ENCODE measurements around the gene METTL15.
"Not testable (repeated sequence)": the region's sequence is repeated elsewhere in the genome, so short reads cannot be mapped to it uniquely, and the experiment has no call there.

Gene METTL15

GRCh38 chr11:28223577-28223976 lies 115.4 kb downstream of the METTL15 start:
- DNase-seq, result no peak

GRCh38 chr11:28223994-28224393 lies 115.8 kb downstream of the METTL15 start:
- DNase-seq, result no peak

DNA sequence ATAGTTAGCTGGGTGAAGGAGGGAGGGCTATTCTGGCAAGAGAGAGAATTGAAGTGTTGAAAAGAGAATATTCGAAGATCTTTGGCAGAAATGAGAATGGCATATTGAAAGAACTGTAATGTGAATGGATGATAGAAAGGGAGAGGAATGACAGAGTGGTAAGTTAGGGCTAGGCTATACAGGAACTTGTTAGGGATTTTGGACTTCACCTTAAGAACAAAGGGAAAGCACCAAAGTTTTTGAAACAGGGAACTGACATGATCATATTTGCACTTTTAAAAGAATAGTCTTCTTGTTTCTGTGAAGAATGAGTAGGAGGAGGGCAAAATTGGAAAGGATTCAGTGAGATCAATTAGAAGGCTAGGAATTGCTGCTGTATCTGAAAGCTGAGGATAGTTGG lies 119.3 kb downstream of the METTL15 start:
- no peak for DNase-seq

DNA sequence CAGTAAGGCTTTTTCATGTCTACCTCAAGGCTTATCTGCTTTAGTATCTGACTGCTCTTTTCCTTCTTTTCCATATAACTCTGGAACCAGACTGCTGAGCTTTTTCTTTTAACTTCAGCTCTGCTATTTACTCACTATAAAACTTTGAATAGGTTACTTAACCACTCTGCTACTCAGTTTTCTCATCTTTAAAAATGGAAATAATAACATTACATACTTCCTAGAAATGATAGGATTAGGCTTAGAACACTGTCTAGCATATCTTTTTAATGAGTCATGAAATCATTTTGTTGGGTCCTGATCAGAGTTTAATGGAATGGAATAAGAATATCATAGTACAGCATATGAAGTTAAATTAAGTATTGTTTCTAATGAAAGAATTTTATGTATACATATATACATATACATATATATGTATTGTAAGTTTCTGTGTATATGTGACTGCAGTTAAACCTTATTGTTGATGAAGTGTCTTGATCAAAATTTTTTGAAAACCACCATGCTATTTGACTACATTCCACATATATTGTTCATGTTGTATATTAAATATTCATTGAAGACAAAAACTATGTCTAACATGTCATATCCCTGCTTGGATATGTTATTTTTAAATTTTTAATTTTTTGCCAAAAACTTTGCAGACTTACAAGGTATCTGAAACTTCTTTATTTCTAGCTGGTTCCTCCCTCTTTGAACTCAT lies 120.2 kb downstream of the METTL15 start:
- peak; percentile 90 for DNase-seq

DNA sequence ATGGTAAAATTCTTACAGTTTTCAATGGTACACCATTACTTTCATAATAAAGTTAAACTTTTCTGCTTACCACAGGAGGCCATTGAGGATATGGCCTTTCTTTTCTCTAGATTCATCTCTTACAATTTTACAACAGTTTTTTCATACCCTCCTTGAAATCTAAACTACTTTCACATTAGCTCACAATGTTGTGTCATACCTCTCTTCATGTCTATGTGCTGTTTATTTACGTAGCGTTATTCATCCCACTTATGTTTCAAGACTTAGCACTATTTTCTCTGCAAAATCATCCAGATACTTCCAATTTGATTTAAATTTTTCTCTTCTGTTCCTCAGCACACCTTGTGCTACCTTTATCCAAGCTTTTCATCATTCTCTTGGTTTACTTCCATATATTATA lies 123.3 kb downstream of the METTL15 start:
- DNase-seq, result peak; percentile 45

GRCh38 chr11:28232649-28233048 lies 124.5 kb downstream of the METTL15 start:
- no peak for DNase-seq

DNA sequence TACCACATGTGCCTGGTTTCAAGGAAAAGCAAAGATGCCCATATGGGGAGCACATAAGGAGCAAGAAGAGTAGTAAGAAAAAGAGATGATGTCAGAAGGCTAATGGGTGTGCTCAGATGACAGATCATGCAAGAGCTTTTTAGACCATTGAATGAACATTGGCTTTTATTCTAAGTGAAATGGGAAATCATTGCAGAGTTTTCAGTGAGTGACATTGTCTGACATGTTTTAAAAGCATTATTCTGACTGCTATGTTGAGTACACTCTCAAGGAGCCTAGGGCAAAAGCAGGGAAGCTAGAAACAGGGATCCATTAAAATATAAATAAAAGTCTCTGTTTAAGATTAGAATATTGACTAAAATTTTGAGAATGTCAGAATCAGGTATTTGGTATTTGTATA lies 133.6 kb downstream of the METTL15 start:
- no peak for DNase-seq

GRCh38 chr11:28242596-28242995 lies 134.4 kb downstream of the METTL15 start:
- no peak for DNase-seq

- DNase-seq, result no peak
These were observed 134.9 kb downstream of the METTL15 start for GRCh38 chr11:28243061-28243460.

GRCh38 chr11:28243581-28243980 lies 135.4 kb downstream of the METTL15 start:
- DNase-seq, result peak; percentile 62

DNA sequence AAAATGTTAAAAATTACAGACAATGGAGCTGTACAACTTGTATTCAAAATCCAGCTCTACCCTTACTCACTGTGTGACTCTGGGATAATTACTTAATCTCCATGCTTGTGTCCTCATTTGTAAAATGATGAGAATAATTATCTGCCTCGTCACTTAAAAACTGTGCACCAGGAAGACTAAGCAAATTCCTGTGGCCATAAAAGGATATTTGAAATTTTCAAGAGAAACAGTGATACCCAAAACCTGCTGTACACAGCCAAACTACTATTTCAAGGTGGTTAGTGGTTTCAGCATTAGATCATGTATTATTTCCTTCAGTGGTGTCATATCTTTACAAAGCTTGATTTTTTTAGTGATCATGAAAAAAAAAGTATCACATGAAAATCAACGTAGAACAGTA lies 136.9 kb downstream of the METTL15 start:
- peak; percentile 39 for DNase-seq

DNA sequence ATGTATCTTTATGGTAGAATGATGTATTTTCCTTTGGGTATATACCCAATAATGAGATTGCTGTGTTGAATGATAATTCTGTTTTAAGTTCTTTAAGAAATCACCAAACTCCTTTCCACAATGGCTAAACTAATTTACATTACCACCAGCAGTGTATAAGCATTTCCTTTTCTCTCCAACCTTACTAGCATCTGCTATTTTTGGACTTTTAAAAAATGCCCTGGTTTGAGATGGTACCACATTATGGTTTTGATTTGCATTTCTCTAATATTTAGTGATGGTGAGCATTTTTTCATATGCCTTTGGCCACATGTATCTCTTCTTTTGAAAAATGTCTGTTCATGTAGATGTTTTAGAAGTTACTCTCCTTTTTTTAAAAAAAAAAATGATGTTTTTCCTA lies 142.0 kb downstream of the METTL15 start:
- no peak for DNase-seq

- DNase-seq, result no peak
These were observed 143.1 kb downstream of the METTL15 start for GRCh38 chr11:28251257-28251656.

DNA sequence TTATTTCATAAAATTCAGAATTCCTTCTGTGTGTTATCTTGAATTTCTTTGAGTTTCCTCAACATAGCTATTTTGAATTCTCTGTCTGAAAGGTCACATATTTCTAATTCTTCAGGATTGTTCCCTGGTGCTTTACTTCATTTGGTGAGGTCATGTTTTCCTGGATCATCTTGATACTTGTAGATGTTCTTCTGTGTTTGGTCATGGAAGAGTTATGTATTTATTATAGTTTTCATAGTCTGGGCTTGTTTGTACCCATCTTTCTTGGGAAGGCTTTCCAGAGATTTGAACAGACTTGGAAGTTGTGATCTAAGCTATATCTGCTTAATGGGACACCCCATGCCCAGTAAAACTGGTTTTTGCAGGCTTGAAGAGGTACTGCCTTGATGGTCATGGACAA lies 149.6 kb downstream of the METTL15 start:
- DNase-seq, result peak; percentile 64

DNA sequence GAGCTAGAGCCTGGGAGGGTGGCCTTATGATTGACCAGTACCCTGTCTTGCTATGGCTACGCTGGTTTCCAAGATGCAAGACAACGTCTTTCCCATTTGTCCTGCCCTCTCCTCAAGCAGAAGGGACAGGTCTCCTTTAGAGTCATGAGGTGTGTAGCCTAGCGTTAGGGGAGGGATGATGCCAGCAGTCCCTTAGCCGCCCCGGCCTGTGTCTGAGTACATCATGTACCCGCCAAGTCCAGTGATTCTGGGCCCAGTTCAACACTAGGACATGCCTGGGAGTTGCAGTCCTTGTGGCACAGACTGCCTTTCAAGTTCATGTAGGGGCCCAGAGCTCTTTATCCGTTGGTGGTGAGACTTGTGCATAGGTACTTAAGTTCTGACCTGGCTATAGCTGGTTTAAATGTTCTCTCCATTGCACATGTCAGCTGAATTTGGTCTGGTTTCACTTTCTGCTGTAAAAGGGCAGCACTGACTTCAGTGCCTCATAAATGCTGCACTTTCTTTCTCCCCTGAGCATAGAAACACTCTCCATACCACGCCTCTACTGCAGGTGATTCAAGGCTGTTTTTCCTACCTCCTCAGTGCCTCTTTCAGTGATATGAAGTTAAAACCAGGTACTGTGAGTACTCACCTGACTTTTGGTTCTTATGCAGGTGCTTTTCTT lies 151.1 kb downstream of the METTL15 start:
- no peak for DNase-seq

DNA sequence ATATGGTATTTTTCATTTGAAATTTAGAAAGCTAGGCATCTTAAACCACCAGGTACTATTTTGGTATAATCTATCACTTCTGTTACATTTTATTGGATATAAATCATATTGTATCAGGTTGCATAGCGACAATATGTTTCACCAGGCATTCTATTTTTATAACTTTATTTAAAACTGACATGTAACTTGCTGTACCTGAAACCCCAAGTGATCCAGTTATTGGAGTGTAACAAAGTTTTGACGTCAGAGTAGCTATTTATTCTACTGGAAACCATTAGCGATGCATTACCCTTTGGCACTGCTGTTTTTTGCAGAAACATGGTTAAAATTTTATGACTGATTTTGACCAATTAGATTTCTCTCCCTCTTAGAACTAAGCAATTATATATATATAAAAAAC lies 160.7 kb downstream of the METTL15 start:
- DNase-seq, result no peak

- no peak for DNase-seq
These were observed 161.4 kb downstream of the METTL15 start for GRCh38 chr11:28269586-28269985.

DNA sequence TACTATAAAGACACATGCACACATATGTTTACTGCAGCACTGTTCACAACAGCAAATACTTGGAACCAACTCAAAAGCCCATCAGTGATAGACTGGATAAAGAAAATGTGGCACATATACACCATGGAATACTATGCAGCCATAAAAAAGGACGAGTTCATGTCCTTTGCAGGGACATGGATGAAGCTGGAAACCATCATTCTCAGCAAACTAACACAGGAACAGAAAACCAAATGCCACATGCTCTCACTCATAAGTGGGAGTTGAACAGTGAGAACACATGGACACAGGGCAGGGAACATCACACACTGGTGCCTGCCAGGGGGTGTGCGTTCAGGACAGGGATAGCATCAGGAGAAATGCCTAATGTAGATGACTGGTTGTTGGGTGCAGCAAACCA lies 164.1 kb downstream of the METTL15 start:
- not testable (repeated sequence) for DNase-seq

GRCh38 chr11:28274216-28274615 lies 166.0 kb downstream of the METTL15 start:
- DNase-seq, result no peak

DNA sequence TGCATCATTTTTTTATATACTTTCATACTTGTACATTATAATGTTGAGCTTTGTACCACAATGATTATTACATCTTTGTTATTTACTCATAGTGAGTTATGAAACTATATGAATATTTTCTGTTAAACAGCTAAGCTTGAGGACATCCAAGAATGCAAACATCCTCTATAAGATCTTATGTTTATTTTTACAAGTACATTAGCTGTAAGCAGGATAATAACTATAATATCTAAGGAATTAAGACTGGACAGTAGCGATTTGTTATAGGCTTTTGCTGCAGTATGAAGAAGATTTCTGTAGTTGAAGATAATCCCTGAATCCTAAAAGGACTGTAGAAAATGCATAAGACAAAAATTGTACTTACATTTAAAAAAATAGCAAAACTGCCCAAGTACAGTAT lies 176.0 kb downstream of the METTL15 start:
- DNase-seq, result peak; percentile 39

- peak; percentile 68 for DNase-seq
These were observed 181.3 kb downstream of the METTL15 start for GRCh38 chr11:28289444-28289843.

DNA sequence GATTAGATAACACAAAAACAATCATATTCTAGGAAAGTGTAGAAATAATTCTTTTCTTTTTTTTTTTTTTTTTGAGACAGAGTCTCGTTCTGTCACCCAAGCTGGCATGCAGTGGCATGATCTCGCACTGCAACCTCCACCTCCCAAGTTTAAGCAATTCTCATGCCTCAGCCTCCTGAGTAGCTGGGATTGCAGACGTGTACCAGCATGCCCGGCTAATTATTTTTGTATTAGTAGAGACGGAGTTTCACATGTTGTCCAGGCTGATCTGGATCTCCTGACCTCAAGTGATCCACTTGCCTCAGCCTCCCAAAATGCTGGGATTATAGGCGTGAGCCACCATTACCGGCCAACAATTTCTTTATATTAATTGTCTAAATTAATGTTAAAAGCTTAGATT lies 182.8 kb downstream of the METTL15 start:
- not testable (repeated sequence) for DNase-seq

- DNase-seq, result no peak
These were observed 188.2 kb downstream of the METTL15 start for GRCh38 chr11:28296426-28296825.

DNA sequence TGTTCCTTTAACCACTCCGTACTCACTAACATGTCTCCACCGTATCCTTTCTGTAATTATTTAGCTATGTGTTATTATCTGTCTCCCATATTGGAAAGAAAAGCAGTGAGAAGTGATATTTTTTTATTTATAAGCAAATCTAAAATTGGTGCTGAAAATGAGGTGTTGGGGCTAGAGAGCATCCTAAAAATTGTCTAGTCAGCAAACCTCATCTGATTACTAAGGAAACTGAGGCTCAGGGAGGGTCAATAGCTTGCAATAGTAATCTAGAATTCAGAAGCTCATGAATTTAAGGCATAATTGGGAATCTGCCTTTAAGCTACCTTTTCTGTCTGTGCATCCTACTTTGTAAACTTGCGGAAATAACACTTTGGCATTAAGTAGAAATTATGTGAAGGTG lies 190.0 kb downstream of the METTL15 start:
- no peak for DNase-seq
